ENCODE results near the gene GDPD4. TPM values are rescaled to one million over a fixed set of nuclear protein-coding genes. Genes with fewer than 3 reads are reported as not detected.

GDPD4 gene
- total RNA-seq, 1 experiment from 2014 or later: not detected

GRCh38 chr11:77196961-77197360 lies 104.5 kb downstream of the GDPD4 start:
- POLR2A ChIA-PET (ENCODE audit: low non-redundant PET): no interaction called here
- CTCF ChIA-PET: no interaction called here
- Histone ChIP-seq H3K4me3 (ENCODE audit: low read depth, low read length, poor library complexity, severe bottlenecking) (no peak overlapping the region), H3K36me3 (ENCODE audit: insufficient read depth, low read length, poor library complexity, severe bottlenecking) (no peaks in the 10 kb centered on the region), H3K4me1 (ENCODE audit: insufficient read depth, low read length, poor library complexity, severe bottlenecking) (no peaks in the 10 kb centered on the region), H3K27me3 (replicated peaks; ENCODE audit: insufficient read depth, low read depth, low read length, poor library complexity) (no peaks in the 10 kb centered on the region), H3K27ac (ENCODE audit: low read depth, low read length, poor library complexity, severe bottlenecking) (no peak overlapping the region), H3K9me3 (ENCODE audit: low read depth, low read length, poor library complexity, severe bottlenecking) (no peaks in the 10 kb centered on the region)
- no peak for TF ChIP-seq CTCF (conservative IDR thresholded peaks at IDR 0.05; ENCODE audit: low read depth, low read length)
- TF ChIP-seq EZH2 (IDR thresholded peaks at IDR 0.05; ENCODE audit: borderline replicate concordance, low read depth, low read length, poor library complexity, severe bottlenecking): no peak
- no TSS peak for BruUV-seq (replicated peaks)
- intact Hi-C loops (cut with micrococcal nuclease; ENCODE audit: unreplicated experiment): no loop called here
- DNase-seq (ENCODE audit: low spot score): no peak

GRCh38 chr11:77195071-77195755 lies 106.3 kb downstream of the GDPD4 start:
- Histone ChIP-seq H3K9me3 (ENCODE audit: low read depth, low read length, poor library complexity, severe bottlenecking) (no peaks in the 10 kb centered on the region), H3K27me3 (replicated peaks; ENCODE audit: insufficient read depth, low read depth, low read length, poor library complexity) (no peaks in the 10 kb centered on the region), H3K4me3 (ENCODE audit: low read depth, low read length, poor library complexity, severe bottlenecking) (no peak overlapping the region), H3K27ac (ENCODE audit: low read depth, low read length, poor library complexity, severe bottlenecking) (no peak overlapping the region), H3K36me3 (ENCODE audit: insufficient read depth, low read length, poor library complexity, severe bottlenecking) (no peaks in the 10 kb centered on the region), H3K4me1 (ENCODE audit: insufficient read depth, low read length, poor library complexity, severe bottlenecking) (no peaks in the 10 kb centered on the region)
- no TSS peak for BruUV-seq (replicated peaks)
- ChIA-PET POLR2A (ENCODE audit: low non-redundant PET) (no interaction called here), CTCF (interaction anchor here (0.6 to 1.7 kb wide), 4 partner anchors 8 to 354 kb away, joined by 3 to 15 read pairs (median 6); no protein-coding TSS in a partner anchor)
- intact Hi-C loops (cut with micrococcal nuclease; ENCODE audit: unreplicated experiment): loop anchor here (1.0 kb wide), 1 partner anchor 353 kb away; no protein-coding TSS in a partner anchor
- TF ChIP-seq CTCF (conservative IDR thresholded peaks at IDR 0.05; ENCODE audit: low read depth, low read length): no peak
- no peak for DNase-seq (ENCODE audit: low spot score)

GRCh38 chr11:77193911-77194830 lies 107.3 kb downstream of the GDPD4 start:
- DNase-seq (ENCODE audit: low spot score): no peak
- no peak overlapping the region for H3K4me3 ChIP-seq (ENCODE audit: low read depth, low read length, poor library complexity, severe bottlenecking)
- no peaks in the 10 kb centered on the region for H3K36me3 ChIP-seq (ENCODE audit: insufficient read depth, low read length, poor library complexity, severe bottlenecking)
- intact Hi-C loops (cut with micrococcal nuclease; ENCODE audit: unreplicated experiment): loop anchor here (2.0 kb wide), 1 partner anchor 425 kb away; no protein-coding TSS in a partner anchor
- H3K27ac ChIP-seq (ENCODE audit: low read depth, low read length, poor library complexity, severe bottlenecking): no peak overlapping the region
- TF ChIP-seq CTCF (conservative IDR thresholded peaks at IDR 0.05; ENCODE audit: low read depth, low read length) (no peak), EZH2 (IDR thresholded peaks at IDR 0.05; ENCODE audit: borderline replicate concordance, low read depth, low read length, poor library complexity, severe bottlenecking) (no peak)
- H3K9me3 ChIP-seq (ENCODE audit: low read depth, low read length, poor library complexity, severe bottlenecking): no peaks in the 10 kb centered on the region
- no peaks in the 10 kb centered on the region for H3K4me1 ChIP-seq (ENCODE audit: insufficient read depth, low read length, poor library complexity, severe bottlenecking)
- no peaks in the 10 kb centered on the region for H3K27me3 ChIP-seq (replicated peaks; ENCODE audit: insufficient read depth, low read depth, low read length, poor library complexity)
- ChIA-PET POLR2A (ENCODE audit: low non-redundant PET) (no interaction called here), CTCF (interaction anchor here (0.6 kb wide), 1 partner anchor 352 kb away, joined by 6 read pairs; no protein-coding TSS in a partner anchor)
- no TSS peak for BruUV-seq (replicated peaks)
